Thoracic aorta (tissue), 2 donors: ENCODE measurements around the gene STIP1. TPM values are rescaled to one million over a fixed set of nuclear protein-coding genes. Genes with fewer than 3 reads are reported as not detected.

Source experiments
- ATAC-seq: fragments of 150-250 bp; one replicate; pipeline ENCODE4 v1.8.0; 2017; ENCODE audit warnings: low read depth; ENCODE audit not compliant: insufficient number of reproducible peaks, low FRiP score
- DNase-seq: peaks from one replicate; pipeline ENCODE4 v3.0.0-alpha.2; 2020; ENCODE audit warnings: low spot score
- H3K27ac ChIP-seq, 2 donors: fragments of 200-600 bp; sonication (generic); 1 replicate in 1 of 2; 2 replicates in 1 of 2; pipeline ENCODE4 v1.5.1; 2016; ENCODE audit warnings: mild to moderate bottlenecking in 2 of 2, moderate library complexity in 2 of 2
- H3K27me3 ChIP-seq: fragments of 200-600 bp; sonication (generic); replicated peaks from 2 replicates; pipeline ENCODE4 v1.6.0; 2016; ENCODE audit warnings: mild to moderate bottlenecking; ENCODE audit not compliant: insufficient read depth
- H3K36me3 ChIP-seq: fragments of 200-600 bp; sonication (generic); one replicate; pipeline ENCODE4 v1.5.1; 2016
- H3K4me1 ChIP-seq, 2 donors: fragments of 200-600 bp; sonication (generic); 1 replicate in 1 of 2; 2 replicates in 1 of 2; pipeline versions ENCODE4 v1.5.1 to v1.6.0; 2016; ENCODE audit warnings: low read depth in 2 of 2, mild to moderate bottlenecking in 1 of 2; ENCODE audit not compliant: control insufficient read depth in 1 of 2
- H3K4me3 ChIP-seq: fragments of 200-600 bp; sonication (generic); 2 replicates; pipeline ENCODE4 v1.5.1; 2016; ENCODE audit warnings: mild to moderate bottlenecking
- H3K9me3 ChIP-seq: fragments of 200-600 bp; sonication (generic); 2 replicates; pipeline ENCODE4 v1.5.1; 2016
- CTCF ChIP-seq: fragments of 200-600 bp; sonication (generic); IDR thresholded peaks from one replicate; pipeline ENCODE4 v1.5.1; 2019; ENCODE audit warnings: antibody characterized with exemption
- total RNA-seq, 2 donors: library from RNA; depleted of rRNA; stranded (reverse); fragments of >200 nt; gene quantifications; one replicate each; pipeline versions ENCODE4 v1.1.0 to v1.2.3, GENCODE V29; 2016

The STIP1 gene
- total RNA-seq, 2 donors from 2014 or later, result 74.7 to 91.2 TPM

- Histone ChIP-seq H3K4me1 (peaks cover 0 to 21% of the 10 kb centered on the region in 2 donors), H3K4me3 (no peak overlapping the region), H3K27ac (no peak overlapping the region), H3K27me3 (no peaks in the 10 kb centered on the region), H3K36me3 (no peaks in the 10 kb centered on the region), H3K9me3 (no peaks in the 10 kb centered on the region)
- no peak for ATAC-seq
- TF ChIP-seq CTCF, result no peak
- no peak for DNase-seq
Measured at GRCh38 chr11:64163951-64164350, 22.0 kb upstream of the STIP1 start.

- peak overlapping the region; percentile 85 for H3K4me3 ChIP-seq
- no peak for TF ChIP-seq CTCF
- peaks cover 0 to 21% of the 10 kb centered on the region in 2 donors for H3K4me1 ChIP-seq
- H3K9me3 ChIP-seq, result no peaks in the 10 kb centered on the region
- H3K27me3 ChIP-seq, result no peaks in the 10 kb centered on the region
- H3K27ac ChIP-seq, result no peak overlapping the region
- no peaks in the 10 kb centered on the region for H3K36me3 ChIP-seq
- DNase-seq (no peak), ATAC-seq (no peak)
Measured at GRCh38 chr11:64164392-64165312, 21.3 kb upstream of the STIP1 start.

- Histone ChIP-seq H3K27me3 (no peaks in the 10 kb centered on the region), H3K27ac (no peak overlapping the region), H3K4me1 (peaks cover 0 to 21% of the 10 kb centered on the region in 2 donors), H3K9me3 (no peaks in the 10 kb centered on the region), H3K36me3 (no peaks in the 10 kb centered on the region), H3K4me3 (peak overlapping the region; percentile 85)
- ATAC-seq (no peak), DNase-seq (no peak)
- no peak for TF ChIP-seq CTCF
Measured at GRCh38 chr11:64165481-64165841, 20.5 kb upstream of the STIP1 start.

GRCh38 chr11:64165842-64166635 lies 19.9 kb upstream of the STIP1 start, which contains the start of gene MACROD1:
Gene MACROD1, minus strand, starts transcription at chr11:64166113. Its CDS starts 119 bp downstream, at chr11:64165994.
- DNase-seq, result peak; percentile 61
- H3K27me3 ChIP-seq, result no peaks in the 10 kb centered on the region
- H3K9me3 ChIP-seq, result no peaks in the 10 kb centered on the region
- H3K4me3 ChIP-seq, result peak within 1 kb of the TSS; percentile 85
- ATAC-seq, result peak; percentile 60
- peak within 1 kb of the TSS; percentile 50 for H3K27ac ChIP-seq
- peaks cover 0 to 21% of the 10 kb centered on the region in 2 donors for H3K4me1 ChIP-seq
- no peak for TF ChIP-seq CTCF
- H3K36me3 ChIP-seq, result no peaks in the 10 kb centered on the region

GRCh38 chr11:64170419-64170818 lies 15.6 kb upstream of the STIP1 start:
- Histone ChIP-seq H3K4me1 (peaks cover 0 to 8% of the 10 kb centered on the region in 2 donors), H3K27me3 (no peaks in the 10 kb centered on the region), H3K36me3 (no peaks in the 10 kb centered on the region), H3K27ac (no peak overlapping the region), H3K9me3 (no peaks in the 10 kb centered on the region), H3K4me3 (no peak overlapping the region)
- no peak for DNase-seq
- no peak for TF ChIP-seq CTCF
- no peak for ATAC-seq
